LNCaP clone FGC (cell line): ENCODE measurements around the gene PCDHGB3.
A peak's percentile ranks its signal among the peaks of the same experiment; 100 is the strongest.
"Not testable (repeated sequence)": the region's sequence is repeated elsewhere in the genome, so short reads cannot be mapped to it uniquely, and the experiment has no call there.

ENCODE experiments used
- DNase-seq: peaks from one replicate; pipeline ENCODE4 v3.0.0-alpha.2; 2011; ENCODE audit warnings: low read depth
- H3K4me3 ChIP-seq: 2 replicates; pipeline ENCODE4 v1.5.1; 2011; ENCODE audit warnings: mild to moderate bottlenecking, low read depth, low read length, control low read depth
- TF ChIP-seq, protein P1 (sequence below): IDR thresholded peaks from 2 replicates; pipeline ENCODE4 v1.5.1; 2012; ENCODE audit warnings: mild to moderate bottlenecking; ENCODE audit not compliant: control insufficient read depth, insufficient read depth; ENCODE audit errors: extremely low read depth

PCDHGB3 gene

GRCh38 chr5:141409598-141410306 lies 39.7 kb downstream of the PCDHGB3 start:
- no peak overlapping the region for H3K4me3 ChIP-seq
- TF ChIP-seq, protein P1, sequence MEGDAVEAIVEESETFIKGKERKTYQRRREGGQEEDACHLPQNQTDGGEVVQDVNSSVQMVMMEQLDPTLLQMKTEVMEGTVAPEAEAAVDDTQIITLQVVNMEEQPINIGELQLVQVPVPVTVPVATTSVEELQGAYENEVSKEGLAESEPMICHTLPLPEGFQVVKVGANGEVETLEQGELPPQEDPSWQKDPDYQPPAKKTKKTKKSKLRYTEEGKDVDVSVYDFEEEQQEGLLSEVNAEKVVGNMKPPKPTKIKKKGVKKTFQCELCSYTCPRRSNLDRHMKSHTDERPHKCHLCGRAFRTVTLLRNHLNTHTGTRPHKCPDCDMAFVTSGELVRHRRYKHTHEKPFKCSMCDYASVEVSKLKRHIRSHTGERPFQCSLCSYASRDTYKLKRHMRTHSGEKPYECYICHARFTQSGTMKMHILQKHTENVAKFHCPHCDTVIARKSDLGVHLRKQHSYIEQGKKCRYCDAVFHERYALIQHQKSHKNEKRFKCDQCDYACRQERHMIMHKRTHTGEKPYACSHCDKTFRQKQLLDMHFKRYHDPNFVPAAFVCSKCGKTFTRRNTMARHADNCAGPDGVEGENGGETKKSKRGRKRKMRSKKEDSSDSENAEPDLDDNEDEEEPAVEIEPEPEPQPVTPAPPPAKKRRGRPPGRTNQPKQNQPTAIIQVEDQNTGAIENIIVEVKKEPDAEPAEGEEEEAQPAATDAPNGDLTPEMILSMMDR: no peak
- DNase-seq: no peak

GRCh38 chr5:141411575-141411974 lies 41.5 kb downstream of the PCDHGB3 start:
- H3K4me3 ChIP-seq: no peak overlapping the region
- no peak for DNase-seq
- TF ChIP-seq, protein P1: no peak

DNA sequence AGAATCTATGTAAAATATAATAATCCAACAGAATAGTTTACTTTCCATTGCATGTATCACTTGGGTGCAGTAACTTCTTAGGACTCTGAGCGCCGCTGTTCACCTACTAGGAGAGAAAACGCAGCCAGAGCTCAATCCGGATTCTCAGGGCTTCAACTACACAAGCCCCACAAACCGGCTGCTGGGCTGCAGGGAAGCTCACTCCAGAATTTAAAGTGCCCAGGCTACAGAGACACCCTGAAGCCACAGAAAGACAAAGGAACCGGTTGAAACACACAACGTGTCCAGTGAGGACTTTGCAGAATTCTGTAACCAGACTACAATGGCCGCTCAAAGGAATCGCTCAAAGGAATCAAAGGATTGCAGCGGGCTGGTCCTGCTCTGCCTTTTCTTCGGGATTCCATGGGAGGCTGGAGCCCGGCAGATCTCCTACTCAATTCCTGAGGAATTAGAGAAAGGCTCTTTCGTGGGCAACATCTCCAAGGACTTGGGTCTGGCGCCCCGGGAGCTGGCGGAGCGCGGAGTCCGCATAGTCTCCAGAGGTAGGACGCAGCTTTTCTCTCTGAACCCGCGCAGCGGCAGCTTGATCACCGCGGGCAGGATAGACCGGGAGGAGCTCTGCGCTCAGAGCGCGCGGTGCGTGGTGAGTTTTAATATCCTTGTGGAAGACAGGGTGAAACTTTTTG lies 43.0 kb downstream of the PCDHGB3 start, which contains the start of gene PCDHGA10:
Gene PCDHGA10, plus strand, starts transcription at position 134 of the 686 bp plus-strand sequence. Its CDS starts 189 bp downstream, at position 323.
- peak; percentile 30 for DNase-seq
- peak within 1 kb of the TSS; percentile 67 for H3K4me3 ChIP-seq
- TF ChIP-seq, protein P1: peak; percentile 69

GRCh38 chr5:141413540-141414069 lies 43.6 kb downstream of the PCDHGB3 start:
- no peak for DNase-seq
- TF ChIP-seq, protein P1: no peak
- peak overlapping the region; percentile 67 for H3K4me3 ChIP-seq

DNA sequence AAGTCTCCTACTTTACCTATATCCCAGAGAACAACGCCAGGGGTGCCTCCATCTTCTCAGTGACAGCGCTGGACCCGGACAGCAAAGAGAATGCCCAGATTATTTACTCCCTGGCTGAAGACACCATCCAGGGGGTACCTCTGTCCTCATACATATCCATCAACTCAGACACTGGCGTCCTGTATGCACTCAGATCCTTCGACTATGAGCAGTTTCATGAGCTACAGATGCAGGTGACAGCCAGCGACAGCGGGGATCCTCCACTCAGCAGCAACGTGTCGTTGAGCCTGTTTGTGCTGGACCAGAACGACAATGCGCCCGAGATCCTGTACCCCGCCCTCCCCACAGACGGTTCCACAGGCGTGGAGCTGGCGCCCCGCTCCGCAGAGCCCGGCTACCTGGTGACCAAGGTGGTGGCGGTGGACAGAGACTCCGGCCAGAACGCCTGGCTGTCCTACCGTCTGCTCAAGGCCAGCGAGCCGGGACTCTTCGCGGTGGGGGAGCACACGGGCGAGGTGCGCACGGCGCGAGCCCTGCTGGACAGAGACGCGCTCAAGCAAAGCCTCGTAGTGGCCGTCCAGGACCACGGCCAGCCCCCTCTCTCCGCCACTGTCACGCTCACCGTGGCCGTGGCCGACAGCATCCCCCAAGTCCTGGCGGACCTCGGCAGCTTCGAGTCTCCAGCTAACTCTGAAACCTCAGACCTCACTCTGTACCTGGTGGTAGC lies 44.7 kb downstream of the PCDHGB3 start:
- not testable (repeated sequence) for DNase-seq, H3K4me3 ChIP-seq

DNA sequence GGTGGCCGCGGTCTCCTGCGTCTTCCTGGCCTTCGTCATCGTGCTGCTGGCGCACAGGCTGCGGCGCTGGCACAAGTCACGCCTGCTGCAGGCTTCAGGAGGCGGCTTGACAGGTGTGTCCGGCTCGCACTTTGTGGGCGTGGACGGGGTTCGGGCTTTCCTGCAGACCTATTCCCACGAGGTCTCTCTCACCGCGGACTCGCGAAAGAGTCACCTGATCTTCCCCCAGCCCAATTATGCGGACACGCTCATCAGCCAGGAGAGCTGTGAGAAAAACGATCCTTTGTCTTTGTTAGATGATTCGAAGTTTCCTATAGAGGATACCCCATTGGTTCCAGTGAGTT lies 45.2 kb downstream of the PCDHGB3 start:
- DNase-seq, H3K4me3 ChIP-seq: not testable (repeated sequence)

GRCh38 chr5:141417494-141418172 lies 47.6 kb downstream of the PCDHGB3 start, which contains the start of gene PCDHGB7:
PCDHGB7 (plus strand) TSS chr5:141417677; CDS start chr5:141417860, 183 bp downstream.
- not testable (repeated sequence) for DNase-seq, H3K4me3 ChIP-seq
- TF ChIP-seq, protein P1: 0 out of 2 replicates have a peak, but pooled peaks have one; percentile 22
